GM21447 (cell line): Measurements from ENCODE around the gene ENOX1.

Source experiments
- ATAC-seq: cut with Tn5 transposase; IDR thresholded peaks from one replicate; pipeline ENCODE4 v1.9.1; 2021; ENCODE audit not compliant: unreplicated experiment

Gene ENOX1

GRCh38 chr13:43232144-43232872 is 554.5 kb downstream of the ENOX1 start:
- no peak for ATAC-seq

GRCh38 chr13:43230989-43231388 is 555.8 kb downstream of the ENOX1 start:
- ATAC-seq: no peak

- no peak for ATAC-seq
Measured at GRCh38 chr13:43229506-43229905, 557.3 kb downstream of the ENOX1 start.

GRCh38 chr13:43227721-43228120 is 559.1 kb downstream of the ENOX1 start:
- no peak for ATAC-seq

GRCh38 chr13:43223216-43223615 is 563.6 kb downstream of the ENOX1 start:
- no peak for ATAC-seq

GRCh38 chr13:43222086-43222485 is 564.7 kb downstream of the ENOX1 start:
- no peak for ATAC-seq

- no peak for ATAC-seq
Measured at GRCh38 chr13:43221611-43222010, 565.2 kb downstream of the ENOX1 start.

GRCh38 chr13:43220873-43221595 is 565.7 kb downstream of the ENOX1 start:
- ATAC-seq: no peak

GRCh38 chr13:43214124-43214523 is 572.6 kb downstream of the ENOX1 start:
- no peak for ATAC-seq

- no peak for ATAC-seq
Measured at GRCh38 chr13:43206838-43207237, 579.9 kb downstream of the ENOX1 start.

GRCh38 chr13:43205416-43205815 is 581.4 kb downstream of the ENOX1 start:
- no peak for ATAC-seq

GRCh38 chr13:43204591-43204990 is 582.2 kb downstream of the ENOX1 start:
- no peak for ATAC-seq

GRCh38 chr13:43203781-43204180 is 583.0 kb downstream of the ENOX1 start:
- ATAC-seq: no peak

GRCh38 chr13:43200736-43201135 is 586.0 kb downstream of the ENOX1 start:
- ATAC-seq: no peak

- ATAC-seq: no peak
Measured at GRCh38 chr13:43200307-43200706, 586.5 kb downstream of the ENOX1 start.

- no peak for ATAC-seq
Measured at GRCh38 chr13:43196750-43197370, 589.9 kb downstream of the ENOX1 start.

GRCh38 chr13:43196086-43196621 is 590.6 kb downstream of the ENOX1 start:
- no peak for ATAC-seq

- ATAC-seq: no peak
Measured at GRCh38 chr13:43195551-43195950, 591.2 kb downstream of the ENOX1 start.

GRCh38 chr13:43195112-43195511 is 591.7 kb downstream of the ENOX1 start:
- ATAC-seq: no peak

- no peak for ATAC-seq
Measured at GRCh38 chr13:43193789-43194420, 592.9 kb downstream of the ENOX1 start.

- no peak for ATAC-seq
Measured at GRCh38 chr13:43191546-43191945, 595.2 kb downstream of the ENOX1 start.
